Ishikawa (cell line): ENCODE results near the gene TINAGL1.

Experiments used
- EGR1 ChIP-seq: IDR thresholded peaks from 2 replicates; pipeline ENCODE4 v1.6.1; 2012
- NFIC ChIP-seq: IDR thresholded peaks from 2 replicates; pipeline ENCODE4 v1.6.1; 2012
- TAF1 ChIP-seq: IDR thresholded peaks from 2 replicates; pipeline ENCODE4 v1.6.1; 2012; ENCODE audit warnings: low read depth, mild to moderate bottlenecking
- TCF12 ChIP-seq: IDR thresholded peaks from 2 replicates; pipeline ENCODE4 v1.6.1; 2012; ENCODE audit warnings: low read depth
- TF ChIP-seq, protein P1 (sequence below): IDR thresholded peaks from 2 replicates; pipeline ENCODE4 v1.6.1; 2012; ENCODE audit warnings: low read depth, mild to moderate bottlenecking

DNA sequence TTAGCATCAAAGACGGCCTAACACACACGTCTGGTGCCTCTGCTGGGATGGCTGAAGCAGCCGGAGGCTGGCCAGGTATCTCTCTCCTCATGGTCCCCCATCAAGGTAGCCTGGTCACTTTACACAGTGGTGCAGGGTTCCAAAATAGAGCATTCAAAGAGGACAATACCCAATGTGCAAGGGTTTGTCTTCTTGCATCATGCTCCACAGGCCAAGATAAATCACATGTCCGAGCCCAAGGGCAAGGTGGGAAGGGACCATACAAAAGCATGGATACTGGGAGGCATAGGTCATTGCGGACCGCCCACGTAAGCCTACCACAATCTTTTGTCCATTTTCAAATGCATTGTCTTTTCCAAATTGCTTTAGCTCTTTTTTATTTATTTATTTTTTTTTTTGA lies 23.8 kb upstream of the TINAGL1 start:
- TF ChIP-seq, protein P1, sequence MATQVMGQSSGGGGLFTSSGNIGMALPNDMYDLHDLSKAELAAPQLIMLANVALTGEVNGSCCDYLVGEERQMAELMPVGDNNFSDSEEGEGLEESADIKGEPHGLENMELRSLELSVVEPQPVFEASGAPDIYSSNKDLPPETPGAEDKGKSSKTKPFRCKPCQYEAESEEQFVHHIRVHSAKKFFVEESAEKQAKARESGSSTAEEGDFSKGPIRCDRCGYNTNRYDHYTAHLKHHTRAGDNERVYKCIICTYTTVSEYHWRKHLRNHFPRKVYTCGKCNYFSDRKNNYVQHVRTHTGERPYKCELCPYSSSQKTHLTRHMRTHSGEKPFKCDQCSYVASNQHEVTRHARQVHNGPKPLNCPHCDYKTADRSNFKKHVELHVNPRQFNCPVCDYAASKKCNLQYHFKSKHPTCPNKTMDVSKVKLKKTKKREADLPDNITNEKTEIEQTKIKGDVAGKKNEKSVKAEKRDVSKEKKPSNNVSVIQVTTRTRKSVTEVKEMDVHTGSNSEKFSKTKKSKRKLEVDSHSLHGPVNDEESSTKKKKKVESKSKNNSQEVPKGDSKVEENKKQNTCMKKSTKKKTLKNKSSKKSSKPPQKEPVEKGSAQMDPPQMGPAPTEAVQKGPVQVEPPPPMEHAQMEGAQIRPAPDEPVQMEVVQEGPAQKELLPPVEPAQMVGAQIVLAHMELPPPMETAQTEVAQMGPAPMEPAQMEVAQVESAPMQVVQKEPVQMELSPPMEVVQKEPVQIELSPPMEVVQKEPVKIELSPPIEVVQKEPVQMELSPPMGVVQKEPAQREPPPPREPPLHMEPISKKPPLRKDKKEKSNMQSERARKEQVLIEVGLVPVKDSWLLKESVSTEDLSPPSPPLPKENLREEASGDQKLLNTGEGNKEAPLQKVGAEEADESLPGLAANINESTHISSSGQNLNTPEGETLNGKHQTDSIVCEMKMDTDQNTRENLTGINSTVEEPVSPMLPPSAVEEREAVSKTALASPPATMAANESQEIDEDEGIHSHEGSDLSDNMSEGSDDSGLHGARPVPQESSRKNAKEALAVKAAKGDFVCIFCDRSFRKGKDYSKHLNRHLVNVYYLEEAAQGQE: no peak
- TF ChIP-seq TAF1 (no peak), EGR1 (no peak), NFIC (no peak), TCF12 (no peak)
